Muscle of back (tissue), 13 donors: ENCODE measurements around the gene ACSM5. TPM values are rescaled to one million over a fixed set of nuclear protein-coding genes. Genes with fewer than 3 reads are reported as not detected.

Source experiments
- DNase-seq, 3 donors: peaks; one replicate each; pipeline versions ENCODE4 v3.0.0 to v3.0.0-alpha.2; 2013
- long read RNA-seq, 9 donors: transcript quantifications; one replicate each; lab custom pipeline, GENCODE V29; 2026
- polyA plus RNA-seq, 10 donors: library from polyadenylated mRNA; unstranded; fragments of 120-200 nt; gene quantifications; one replicate each; pipeline ENCODE4 v1.2.1, GENCODE V29; 2013; ENCODE audit not compliant: insufficient read length in 10 of 10

Gene ACSM5, protein sequence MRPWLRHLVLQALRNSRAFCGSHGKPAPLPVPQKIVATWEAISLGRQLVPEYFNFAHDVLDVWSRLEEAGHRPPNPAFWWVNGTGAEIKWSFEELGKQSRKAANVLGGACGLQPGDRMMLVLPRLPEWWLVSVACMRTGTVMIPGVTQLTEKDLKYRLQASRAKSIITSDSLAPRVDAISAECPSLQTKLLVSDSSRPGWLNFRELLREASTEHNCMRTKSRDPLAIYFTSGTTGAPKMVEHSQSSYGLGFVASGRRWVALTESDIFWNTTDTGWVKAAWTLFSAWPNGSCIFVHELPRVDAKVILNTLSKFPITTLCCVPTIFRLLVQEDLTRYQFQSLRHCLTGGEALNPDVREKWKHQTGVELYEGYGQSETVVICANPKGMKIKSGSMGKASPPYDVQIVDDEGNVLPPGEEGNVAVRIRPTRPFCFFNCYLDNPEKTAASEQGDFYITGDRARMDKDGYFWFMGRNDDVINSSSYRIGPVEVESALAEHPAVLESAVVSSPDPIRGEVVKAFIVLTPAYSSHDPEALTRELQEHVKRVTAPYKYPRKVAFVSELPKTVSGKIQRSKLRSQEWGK
- polyA plus RNA-seq, result 1 to 10 TPM in 1 of 10 donors, under 1 TPM in 7, not detected in 2; 0.17 to 2.9 (median 0.34) TPM
- long read RNA-seq, donor 1, result 0 reads
- long read RNA-seq, donor 2, result 0 reads
- long read RNA-seq, donor 3, result 0 reads
- long read RNA-seq, donor 4, result 0 reads
- long read RNA-seq, donor 5, result 0 reads
- long read RNA-seq, donor 6, result 0 reads
- long read RNA-seq, donor 7, result 0 reads
- long read RNA-seq, donor 8, result 0 reads
- long read RNA-seq, donor 9, result 0 reads

DNA sequence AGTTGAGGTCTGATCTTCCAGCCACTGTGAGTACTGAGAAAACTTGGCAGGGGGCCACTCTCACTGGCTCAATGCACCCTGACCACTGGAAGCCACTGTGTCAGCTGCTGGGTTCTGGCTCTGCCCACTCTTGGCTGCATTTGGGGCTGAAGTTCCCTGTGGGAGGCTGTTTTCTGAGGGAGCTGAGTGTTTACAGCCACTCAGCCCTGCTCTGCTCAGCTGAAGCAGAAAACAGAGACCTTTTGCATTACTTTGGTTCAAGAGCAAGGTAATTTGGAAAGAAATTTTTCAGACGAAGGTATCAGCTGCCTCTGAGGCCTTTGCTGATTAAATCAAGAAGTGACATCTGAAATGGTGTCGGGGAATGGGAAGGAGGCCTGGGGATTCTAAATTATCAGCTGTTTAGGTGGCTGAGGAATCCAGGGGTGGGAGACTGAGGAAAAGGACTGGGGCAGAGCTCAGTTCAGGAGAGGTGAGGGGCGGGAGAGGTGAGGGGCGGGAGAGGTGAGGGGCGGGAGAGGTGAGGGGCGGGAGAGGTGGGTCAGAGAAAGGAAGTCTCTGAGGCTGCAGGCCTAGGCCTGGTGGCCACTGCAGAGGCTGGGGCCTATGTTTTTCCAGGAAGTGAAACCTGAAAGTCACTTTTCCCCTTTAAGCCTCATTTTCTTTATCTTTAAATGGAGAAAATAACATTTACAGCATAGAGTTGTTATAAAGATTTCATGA is at the start of gene ACSM5:
Gene ACSM5, plus strand, starts transcription at position 137 of the 723 bp plus-strand sequence. CDS start 1,951 bp downstream, outside the sequence.
- DNase-seq, result peak in 1 of 3 donors; percentile 19

DNA sequence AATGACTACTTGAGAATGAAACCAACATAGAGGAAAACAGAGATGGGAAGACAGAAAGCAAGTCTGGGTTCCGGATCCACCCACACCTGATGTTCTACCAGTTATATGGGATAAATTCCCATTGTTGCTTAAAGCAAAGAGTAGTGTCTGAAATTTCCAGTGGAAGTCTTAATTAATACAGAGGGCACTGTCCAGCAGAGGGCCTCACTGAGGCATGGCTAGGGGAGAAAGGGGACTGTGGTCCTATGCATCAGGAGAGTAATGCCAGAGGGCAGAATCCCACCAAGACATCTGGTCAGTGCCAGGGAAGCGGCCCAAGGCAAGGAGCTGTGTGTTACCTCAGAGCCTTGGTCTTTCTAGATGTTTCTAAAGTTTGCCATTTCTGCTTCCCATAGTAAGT is 49.3 kb upstream of the ACSM5 start:
- no peak for DNase-seq

DNA sequence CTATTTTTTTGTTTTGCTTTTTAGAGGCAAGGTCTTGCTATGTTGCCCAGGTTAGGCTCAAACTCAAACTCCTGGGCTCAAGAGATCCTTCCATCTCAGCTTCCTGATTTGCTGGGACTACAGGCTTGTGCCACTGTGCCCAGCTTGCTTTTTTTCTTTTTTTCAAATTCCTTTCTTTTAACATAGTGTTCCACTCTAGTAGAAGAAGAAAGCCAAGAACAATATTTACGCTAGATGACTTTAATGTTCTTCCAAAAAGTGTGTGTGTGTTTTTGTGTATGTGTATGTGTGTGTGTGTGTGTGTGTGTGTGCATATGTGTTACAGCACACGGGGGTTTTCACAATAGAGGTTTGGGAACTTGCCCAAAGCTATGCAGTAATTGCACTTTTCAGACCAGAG is 46.1 kb upstream of the ACSM5 start:
- no peak for DNase-seq

DNA sequence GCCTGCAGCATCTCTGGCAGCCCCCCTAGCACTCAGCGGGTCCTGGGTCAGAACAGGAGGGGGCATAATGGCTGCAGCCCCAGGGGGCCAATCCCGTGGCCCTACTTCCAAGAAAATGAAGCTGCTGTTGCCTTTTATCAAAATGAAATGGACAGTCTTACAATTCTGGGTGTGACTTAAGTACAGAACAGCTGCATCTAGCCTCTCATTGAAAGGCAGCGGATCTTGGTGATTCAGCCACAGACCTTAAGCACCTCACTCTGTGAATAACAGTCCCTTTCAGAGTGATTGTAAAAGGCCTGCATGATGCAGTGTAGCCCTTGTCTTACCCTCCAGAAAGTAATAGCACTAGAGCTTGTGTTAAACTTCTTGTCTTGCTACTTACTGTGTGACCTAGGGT is 45.3 kb upstream of the ACSM5 start:
- DNase-seq, result peak in 1 of 3 donors; percentile 24

DNA sequence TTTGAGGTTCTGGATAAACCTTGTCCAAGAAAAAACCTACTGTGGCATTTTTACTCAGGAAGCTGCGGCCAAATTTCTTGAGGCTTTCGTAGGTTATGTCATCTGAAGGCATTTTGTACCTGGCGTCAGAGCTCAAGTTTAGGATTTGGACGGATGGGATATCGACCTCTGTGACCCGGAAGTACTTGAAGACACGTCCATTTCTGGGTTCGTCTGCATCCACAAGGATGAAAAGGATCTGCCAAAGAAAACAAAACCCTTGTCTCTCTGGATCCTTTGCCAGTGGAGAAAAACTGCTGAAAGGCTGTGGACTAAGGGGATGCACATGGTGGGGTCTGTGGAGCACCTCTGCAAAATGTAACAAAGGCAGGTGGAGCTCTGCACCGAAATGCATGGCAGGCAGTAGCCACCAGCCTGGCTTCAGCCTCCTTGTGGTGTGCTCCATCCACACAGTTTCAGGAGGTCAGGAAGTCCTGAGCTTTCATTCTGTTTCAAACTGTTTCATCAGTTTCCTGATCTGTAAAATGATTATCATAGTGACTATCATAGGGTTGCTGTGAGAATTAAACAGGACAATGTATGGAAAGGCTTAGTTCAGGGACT is 39.8 kb upstream of the ACSM5 start:
- no peak for DNase-seq

DNA sequence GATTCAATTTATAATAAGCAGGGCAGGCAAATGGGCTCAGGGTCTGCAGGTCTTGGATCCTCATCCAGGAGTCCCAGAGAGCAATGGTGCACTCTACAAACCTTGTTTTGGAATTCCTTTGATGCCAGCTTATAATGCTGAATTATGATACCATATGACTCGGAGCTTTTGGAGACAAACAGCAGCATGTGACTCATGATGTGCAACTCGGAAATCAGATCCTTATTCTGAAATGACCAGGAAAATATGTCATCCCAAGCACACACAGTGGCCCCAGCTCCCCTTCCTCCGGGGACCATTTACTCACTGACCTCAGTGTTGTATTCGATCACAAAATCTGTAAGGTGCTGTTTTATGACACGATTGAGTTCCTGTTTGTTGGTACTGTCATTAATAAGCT is 36.6 kb upstream of the ACSM5 start:
- DNase-seq, result no peak

DNA sequence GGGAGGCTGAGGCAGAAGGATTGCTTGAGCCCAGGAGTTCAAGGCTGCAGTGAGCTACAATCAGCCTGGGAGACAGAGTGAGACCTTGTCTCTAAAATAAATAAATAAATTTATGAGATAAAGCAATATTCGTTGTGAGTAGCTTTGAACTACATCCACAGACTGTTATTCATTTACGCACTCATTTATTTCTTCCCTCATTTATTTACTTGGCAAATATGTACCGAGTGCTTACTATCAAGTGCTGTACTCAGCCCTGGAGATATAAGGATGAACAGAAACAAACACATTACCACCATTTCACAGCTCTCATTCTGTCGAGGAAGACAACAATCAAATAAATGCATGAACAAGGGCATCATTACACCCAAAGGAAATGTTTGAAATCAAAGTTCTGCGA is 32.2 kb upstream of the ACSM5 start:
- no peak for DNase-seq

DNA sequence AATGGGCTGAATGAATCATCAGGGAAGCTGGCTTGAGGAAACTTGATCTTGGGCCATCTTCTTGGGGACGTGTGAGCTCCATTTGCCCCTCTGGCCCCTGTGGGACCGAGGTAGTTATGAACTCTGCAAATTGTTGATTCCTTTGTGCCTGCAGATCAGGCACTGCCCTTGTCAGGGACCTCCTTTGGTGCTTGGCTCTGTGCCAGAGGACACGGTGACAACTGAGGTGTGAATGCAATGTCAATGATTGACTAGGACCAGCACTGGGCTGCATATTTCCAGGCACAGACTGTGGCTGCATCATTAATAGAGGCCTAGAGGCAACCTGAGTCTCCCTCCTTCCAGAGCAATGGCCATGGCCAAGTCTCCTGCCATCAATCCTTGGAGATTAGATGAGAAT is 28.6 kb upstream of the ACSM5 start:
- no peak for DNase-seq

DNA sequence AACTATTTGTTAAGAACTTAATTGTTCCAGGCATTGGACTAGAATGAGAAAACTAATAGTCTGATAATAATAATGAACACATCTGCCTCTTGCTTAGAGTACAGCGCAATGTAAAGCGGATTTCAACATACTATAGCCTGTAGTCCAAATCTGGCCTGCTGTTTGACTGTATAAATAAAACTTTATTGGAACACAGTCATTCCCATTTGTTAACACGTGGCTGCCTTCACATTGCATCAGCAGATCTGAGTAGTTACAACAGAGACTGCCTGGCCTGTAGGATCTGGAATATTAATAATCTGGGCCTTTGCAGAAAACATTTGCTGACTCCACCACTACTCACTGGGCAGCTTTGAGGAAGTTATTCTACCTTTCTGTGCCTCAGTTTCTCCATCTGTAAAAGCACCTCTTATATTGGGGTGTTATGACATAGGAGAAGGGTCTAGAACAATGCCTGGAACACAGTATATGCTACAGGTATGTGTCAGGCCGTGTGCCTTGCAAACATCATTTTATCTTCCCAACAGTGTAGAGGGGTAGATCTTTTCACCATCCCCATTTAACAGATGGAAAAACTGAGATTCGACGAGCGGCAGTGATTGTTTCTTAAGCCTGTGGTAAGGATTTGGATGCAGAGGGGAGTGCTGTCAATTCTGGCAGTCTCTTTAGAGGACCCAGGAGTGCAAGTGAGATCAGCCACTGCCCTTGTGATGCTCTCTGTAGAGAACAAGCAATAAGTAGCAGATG is 27.0 kb upstream of the ACSM5 start:
- DNase-seq, result no peak

DNA sequence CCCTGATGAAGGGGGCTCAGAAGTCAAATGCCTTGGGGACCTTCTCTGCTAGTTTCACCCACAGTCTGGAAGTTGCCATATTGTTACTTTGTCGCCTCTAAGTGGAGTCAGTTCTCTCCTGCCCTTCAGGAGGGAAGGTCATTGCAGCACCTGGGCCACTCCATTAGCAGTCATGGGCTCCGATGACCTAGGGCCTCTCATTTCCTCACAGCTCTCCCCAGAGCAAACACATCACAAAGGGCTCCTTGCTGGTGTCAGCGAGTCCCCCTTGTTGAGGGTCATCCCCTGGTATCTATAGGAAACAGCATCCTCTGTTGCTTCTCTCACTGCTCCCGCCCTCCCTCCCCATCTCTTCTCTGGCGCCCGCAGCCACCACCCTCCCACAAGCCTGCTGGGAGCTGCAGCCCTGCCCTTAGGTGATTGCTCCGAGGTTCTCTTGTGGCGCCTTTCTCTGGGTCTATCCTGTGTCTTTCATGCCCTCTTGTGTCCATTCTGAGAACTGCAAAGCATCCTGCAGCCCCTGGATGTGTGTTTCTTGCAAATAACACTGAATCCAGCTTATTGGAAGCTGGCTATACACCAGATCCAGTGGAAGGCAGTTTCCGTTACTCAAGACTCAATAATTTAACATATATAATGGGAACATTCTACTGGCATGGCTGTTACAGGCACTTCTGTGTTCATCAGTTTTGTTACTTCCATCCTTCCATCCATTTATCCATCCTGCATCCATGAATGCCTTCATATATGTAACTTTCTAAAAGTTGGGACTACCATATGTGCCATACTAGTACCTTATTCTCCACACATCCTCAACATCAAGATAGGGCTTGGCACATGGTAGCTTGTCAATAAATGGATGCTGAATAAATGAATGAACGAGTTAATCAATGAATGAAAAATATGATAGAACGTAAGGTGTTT is 26.0 kb upstream of the ACSM5 start:
- peak; percentile 18 to 65 (median 40) for DNase-seq

DNA sequence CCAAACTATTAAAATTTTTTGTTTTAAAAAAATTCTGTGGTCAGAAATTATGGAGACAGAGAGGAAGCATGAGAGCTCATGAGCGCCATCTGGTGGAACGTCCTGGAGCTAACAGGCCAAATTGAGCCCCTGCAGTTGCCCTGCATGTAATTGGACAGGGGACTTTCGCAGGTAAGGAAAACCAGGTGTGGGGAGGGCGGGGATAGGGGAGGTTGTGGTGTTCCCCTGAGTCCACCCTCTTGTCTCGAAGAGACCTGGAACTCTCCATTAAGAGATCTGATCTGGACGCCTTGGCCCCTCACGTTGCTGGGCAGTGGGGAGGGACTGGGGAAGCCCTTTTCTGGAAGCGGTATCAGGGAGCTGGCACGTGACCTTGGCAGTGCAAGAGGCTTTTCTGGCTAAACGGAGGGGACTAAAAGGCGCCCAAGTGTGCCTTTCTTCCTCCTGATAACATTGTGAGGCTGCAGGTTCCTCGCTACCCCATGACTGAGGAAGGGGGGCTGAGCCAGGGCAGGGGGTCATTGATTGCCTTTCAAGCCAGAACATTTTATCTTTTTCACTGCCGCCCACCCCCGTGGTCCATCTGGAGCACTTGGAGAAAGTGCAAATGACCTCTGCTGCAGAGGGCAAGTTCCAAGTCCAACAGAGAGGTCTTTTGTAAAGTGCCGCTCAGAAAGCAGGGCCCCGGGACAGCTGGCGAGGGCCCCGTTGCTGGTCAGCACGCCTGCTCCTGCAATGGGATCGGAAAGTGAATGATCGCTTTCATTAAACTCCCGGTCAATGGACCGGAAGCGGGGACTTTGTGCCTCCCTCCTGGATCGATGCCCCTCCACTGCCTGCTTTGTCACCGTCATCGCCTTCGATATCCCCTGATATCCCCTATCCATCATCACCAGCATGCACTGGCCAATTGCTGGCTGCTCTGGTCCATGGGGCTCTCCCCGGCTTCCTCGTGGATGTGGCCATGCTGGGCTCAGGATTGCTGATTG is 23.2 kb upstream of the ACSM5 start:
- peak; percentile 22 to 60 (median 48) for DNase-seq

DNA sequence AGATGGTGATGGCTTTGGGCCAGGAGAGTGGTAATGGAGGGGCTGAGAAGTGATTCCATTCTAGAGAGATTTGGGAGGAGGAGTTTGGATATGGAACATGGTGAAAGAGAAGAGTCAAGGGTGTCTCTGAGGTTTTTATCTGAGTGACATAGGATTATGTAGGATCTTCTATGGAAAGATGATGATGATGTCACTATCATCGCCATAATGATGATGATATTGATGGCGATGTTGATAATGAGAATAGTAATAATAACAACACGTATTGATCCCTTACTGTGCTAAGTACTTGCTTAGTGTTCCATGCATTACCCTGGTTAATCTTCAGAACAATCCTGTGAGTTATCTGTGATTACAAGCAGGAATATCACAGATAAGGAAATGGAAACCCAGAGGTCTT is 21.4 kb upstream of the ACSM5 start:
- no peak for DNase-seq

DNA sequence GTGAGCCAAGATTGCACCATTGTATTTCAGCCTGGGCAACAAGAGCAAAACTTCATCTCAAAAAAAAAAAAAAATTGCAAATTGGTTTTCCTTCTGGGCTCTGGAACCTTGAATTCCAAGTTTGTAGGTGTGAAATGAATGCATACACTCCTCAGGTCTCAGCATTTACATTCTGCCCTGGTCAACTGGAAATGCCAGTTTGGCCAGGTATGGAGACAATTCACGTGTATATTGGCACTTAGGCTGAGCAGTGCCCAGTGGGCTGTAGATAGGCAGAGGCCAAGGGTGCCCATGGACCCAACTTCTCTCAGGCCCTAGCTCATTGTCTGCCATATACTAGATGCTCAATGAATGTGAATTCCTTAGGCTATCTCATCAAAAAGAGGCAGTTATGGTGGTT is 20.5 kb upstream of the ACSM5 start:
- DNase-seq, result no peak

DNA sequence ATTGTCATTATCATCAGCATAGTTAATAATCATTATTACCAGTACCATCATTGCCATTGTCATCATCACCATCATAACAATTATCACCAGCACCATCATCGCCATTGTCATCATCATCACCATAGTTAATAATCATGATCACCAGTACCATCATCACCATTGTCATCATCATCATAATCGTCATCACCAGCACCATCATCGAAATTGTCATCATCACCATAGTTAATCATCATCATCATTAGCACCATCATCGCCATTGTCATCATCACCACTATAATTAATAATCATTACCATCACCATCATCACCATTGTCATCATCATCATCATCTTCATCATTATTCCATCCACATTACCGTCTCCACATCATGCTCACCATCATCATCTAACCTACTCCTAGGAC is 18.3 kb upstream of the ACSM5 start:
- DNase-seq, result no peak

DNA sequence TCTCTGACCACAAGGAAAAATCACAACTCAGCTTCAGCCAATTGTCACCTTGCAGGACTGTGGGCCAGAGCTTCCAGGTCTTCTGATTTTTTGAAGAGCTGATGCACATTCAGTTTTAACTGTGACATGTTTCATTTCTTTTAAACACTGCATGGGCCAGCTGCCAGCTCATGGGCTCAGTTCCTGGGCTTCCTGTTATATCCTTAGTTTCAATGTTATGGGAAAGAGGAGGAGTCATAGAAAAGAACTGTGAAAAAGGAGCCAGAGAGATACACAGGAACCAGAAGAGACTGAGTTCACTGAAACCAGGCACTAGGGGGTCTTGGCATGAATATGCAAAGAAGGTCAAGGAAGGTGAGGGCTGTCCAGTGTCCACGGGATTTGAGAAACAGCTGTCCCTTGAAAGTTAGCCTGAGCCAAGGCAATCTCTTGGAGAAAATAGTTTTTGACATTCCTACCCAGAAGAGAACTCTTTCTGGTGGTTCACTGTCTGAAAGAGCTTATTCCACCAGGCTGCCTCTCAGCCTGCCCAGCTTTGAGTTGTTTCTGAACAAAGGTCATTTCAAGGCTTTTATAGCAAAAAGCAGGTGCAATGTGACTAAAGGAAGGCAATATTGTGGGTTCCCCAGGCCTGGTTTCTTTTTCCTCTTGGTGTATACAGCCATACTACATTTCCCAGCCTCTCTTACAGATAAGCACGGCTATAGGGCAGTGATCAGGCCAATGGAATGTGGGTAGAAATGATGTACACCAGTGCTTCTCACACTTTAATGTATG is 15.3 kb upstream of the ACSM5 start:
- DNase-seq, result peak; percentile 6 to 41 (median 38)

DNA sequence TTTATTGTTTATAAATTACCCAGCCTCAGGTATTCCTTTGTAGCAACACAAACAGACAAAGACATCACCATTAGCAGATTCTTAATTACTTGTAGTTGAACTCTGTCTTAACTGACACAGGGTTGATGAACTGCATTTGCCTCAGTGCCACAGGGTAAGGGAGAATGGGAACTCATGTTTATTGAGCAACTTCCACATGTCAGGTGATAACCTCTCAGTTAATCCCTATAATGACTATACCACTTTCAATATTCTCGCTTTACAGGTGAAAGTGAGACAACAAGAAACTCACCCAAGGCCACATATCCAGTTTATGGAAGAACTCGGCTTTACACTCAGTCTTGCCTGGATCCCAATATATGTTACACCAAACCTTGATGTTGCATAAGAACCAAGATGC is 13.4 kb upstream of the ACSM5 start:
- DNase-seq, result no peak

DNA sequence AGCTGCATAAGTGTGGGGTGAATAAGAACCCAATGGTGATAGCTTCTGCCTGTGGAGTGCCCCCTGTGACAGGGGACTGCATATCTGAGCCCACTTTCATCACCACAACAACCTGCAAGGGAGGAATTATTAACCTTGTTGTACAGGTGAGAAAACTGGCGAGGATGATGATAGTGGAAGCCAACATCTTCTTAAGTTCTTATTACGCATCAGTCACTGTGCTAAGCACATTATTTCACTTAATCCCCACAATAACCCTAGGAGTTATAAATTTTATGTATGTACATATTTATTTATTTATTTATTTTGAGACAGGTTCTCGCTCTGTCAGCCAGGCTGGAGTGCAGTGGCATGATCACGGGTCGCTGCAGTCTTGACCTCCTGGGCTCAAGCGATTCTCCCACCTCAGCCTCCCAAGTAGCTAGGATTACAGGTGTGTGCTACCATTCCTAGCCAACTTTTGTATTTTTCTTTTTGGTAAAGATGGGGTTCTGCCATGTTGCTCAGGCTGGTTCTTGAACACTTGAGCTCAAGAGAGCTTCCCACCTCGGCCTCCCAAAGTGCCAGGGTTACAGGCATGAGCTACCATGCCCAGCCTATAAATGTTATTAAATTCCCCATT is 12.4 kb upstream of the ACSM5 start:
- DNase-seq, result no peak
